Lower leg skin (tissue), 3 donors: ENCODE results near the gene MBNL2.

Experiments
- POLR2A ChIP-seq, 2 donors: fragments of 450-650 bp; IDR thresholded peaks; one replicate each; pipeline ENCODE4 v1.6.1; 2016 to 2017; ENCODE audit warnings: antibody characterized with exemption in 2 of 2, mild to moderate bottlenecking in 1 of 2, moderate library complexity in 1 of 2
- TF ChIP-seq, protein P1 (sequence below), 3 donors: fragments of 450-650 bp; IDR thresholded peaks; one replicate each; pipeline ENCODE4 v1.5.1; 2016; ENCODE audit warnings: antibody characterized with exemption in 3 of 3, mild to moderate bottlenecking in 3 of 3, moderate library complexity in 2 of 3

DNA sequence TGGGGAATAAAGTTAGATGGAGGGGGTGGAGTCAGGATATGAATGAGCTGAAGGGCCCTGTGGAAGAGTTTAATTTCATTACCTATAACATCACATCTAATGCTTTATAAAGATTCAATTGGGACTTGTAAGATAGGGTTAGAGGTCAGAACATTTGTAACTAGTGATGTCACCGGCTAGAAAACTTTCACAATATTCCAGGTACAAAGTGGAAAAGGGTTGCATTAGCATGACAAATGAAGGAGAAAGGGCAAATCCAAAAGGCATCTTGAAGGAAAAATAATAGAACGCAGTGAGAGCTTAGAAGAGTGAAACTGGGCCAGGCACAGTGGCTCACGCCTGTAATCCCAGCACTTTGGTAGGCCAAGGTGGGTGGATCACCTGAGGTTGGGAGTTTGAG lies 7.6 kb downstream of the MBNL2 start:
- TF ChIP-seq POLR2A (IDR thresholded peaks at IDR 0.05), result no peak
- TF ChIP-seq, protein P1, sequence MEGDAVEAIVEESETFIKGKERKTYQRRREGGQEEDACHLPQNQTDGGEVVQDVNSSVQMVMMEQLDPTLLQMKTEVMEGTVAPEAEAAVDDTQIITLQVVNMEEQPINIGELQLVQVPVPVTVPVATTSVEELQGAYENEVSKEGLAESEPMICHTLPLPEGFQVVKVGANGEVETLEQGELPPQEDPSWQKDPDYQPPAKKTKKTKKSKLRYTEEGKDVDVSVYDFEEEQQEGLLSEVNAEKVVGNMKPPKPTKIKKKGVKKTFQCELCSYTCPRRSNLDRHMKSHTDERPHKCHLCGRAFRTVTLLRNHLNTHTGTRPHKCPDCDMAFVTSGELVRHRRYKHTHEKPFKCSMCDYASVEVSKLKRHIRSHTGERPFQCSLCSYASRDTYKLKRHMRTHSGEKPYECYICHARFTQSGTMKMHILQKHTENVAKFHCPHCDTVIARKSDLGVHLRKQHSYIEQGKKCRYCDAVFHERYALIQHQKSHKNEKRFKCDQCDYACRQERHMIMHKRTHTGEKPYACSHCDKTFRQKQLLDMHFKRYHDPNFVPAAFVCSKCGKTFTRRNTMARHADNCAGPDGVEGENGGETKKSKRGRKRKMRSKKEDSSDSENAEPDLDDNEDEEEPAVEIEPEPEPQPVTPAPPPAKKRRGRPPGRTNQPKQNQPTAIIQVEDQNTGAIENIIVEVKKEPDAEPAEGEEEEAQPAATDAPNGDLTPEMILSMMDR (IDR thresholded peaks at IDR 0.05), result no peak
